ENCODE data around the gene BRINP3. TPM values are rescaled to one million over a fixed set of nuclear protein-coding genes. Genes with fewer than 3 reads are reported as not detected.

Gene BRINP3
- total and polyA plus RNA-seq, 2 experiments from 2014 or later: 5.0 to 6.3 TPM

GRCh38 chr1:190183588-190183987 is 294.1 kb downstream of the BRINP3 start:
- Histone ChIP-seq H3K36me3 (no peaks in the 10 kb centered on the region), H3K4me3 (no peak overlapping the region), H3K4me1 (ENCODE audit: low read depth) (peaks cover 17% of the 10 kb centered on the region), H3K27me3 (no peaks in the 10 kb centered on the region), H3K27ac (peak overlapping the region; percentile 53), H3K9me3 (ENCODE audit: low read depth) (no peaks in the 10 kb centered on the region)
- no peak for TF ChIP-seq CTCF (IDR thresholded peaks at IDR 0.05; ENCODE audit: low read depth, low read length)
- DNase-seq (ENCODE audit: low read depth in 1 of 2, low spot score in 1 of 2): peak in 1 of 2 donors; percentile 45

- Histone ChIP-seq H3K27ac (no peak overlapping the region), H3K9me3 (ENCODE audit: low read depth) (no peaks in the 10 kb centered on the region)
Measured at GRCh38 chr1:190179817-190180216, 297.8 kb downstream of the BRINP3 start.

GRCh38 chr1:190178827-190179226 is 298.8 kb downstream of the BRINP3 start:
- Histone ChIP-seq H3K9me3 (ENCODE audit: low read depth) (no peaks in the 10 kb centered on the region), H3K27ac (no peak overlapping the region), H3K4me1 (ENCODE audit: low read depth) (peaks cover 14% of the 10 kb centered on the region), H3K36me3 (no peaks in the 10 kb centered on the region), H3K27me3 (no peaks in the 10 kb centered on the region), H3K4me3 (no peak overlapping the region)
- TF ChIP-seq CTCF (IDR thresholded peaks at IDR 0.05; ENCODE audit: low read depth, low read length): no peak
- no peak for DNase-seq (ENCODE audit: low read depth in 1 of 2, low spot score in 1 of 2)

More at GRCh38 chr1:190179817-190180216, 297.8 kb downstream of the BRINP3 start:
- no peak for TF ChIP-seq CTCF (IDR thresholded peaks at IDR 0.05; ENCODE audit: low read depth, low read length)
- peak in 1 of 2 donors; percentile 52 for DNase-seq (ENCODE audit: low read depth in 1 of 2, low spot score in 1 of 2)
- Histone ChIP-seq H3K4me3 (no peak overlapping the region), H3K4me1 (ENCODE audit: low read depth) (peaks cover 17% of the 10 kb centered on the region), H3K36me3 (no peaks in the 10 kb centered on the region), H3K27me3 (no peaks in the 10 kb centered on the region)

- Histone ChIP-seq H3K36me3 (no peaks in the 10 kb centered on the region), H3K27ac (no peak overlapping the region), H3K4me3 (no peak overlapping the region), H3K9me3 (ENCODE audit: low read depth) (no peaks in the 10 kb centered on the region), H3K27me3 (no peaks in the 10 kb centered on the region), H3K4me1 (ENCODE audit: low read depth) (peaks cover 5% of the 10 kb centered on the region)
- no peak for TF ChIP-seq CTCF (IDR thresholded peaks at IDR 0.05; ENCODE audit: low read depth, low read length)
- DNase-seq (ENCODE audit: low read depth in 1 of 2, low spot score in 1 of 2): no peak
Measured at GRCh38 chr1:190177555-190177954, 300.1 kb downstream of the BRINP3 start.

DNA sequence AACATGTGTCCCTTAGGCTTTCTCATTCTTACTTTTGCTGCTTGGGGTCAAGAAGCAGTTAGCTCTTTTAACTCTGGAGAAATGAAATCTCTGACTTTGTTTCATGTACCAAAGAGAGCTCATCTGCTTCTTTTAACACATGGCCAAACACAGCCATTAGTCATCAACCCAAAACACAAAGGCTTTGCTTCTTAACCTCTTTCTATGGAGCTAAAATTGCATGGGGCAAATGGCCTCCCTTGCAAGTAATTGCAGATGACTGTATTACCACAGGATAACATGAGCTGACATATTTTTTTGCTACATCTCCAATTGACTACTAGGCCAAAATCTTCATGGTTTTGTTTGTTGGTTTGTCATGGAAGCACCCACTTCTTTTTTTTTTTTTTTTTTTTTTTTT is 300.9 kb downstream of the BRINP3 start:
- H3K4me3 ChIP-seq: no peak overlapping the region
- no peak for DNase-seq (ENCODE audit: low read depth in 1 of 2, low spot score in 1 of 2)
- H3K27me3 ChIP-seq: no peaks in the 10 kb centered on the region
- no peaks in the 10 kb centered on the region for H3K36me3 ChIP-seq
- H3K9me3 ChIP-seq (ENCODE audit: low read depth): no peaks in the 10 kb centered on the region
- H3K4me1 ChIP-seq (ENCODE audit: low read depth): peaks cover 5% of the 10 kb centered on the region
- H3K27ac ChIP-seq: no peak overlapping the region
- no peak for TF ChIP-seq CTCF (IDR thresholded peaks at IDR 0.05; ENCODE audit: low read depth, low read length)

- Histone ChIP-seq H3K27me3 (no peaks in the 10 kb centered on the region), H3K27ac (no peak overlapping the region), H3K4me1 (ENCODE audit: low read depth) (peaks cover 5% of the 10 kb centered on the region), H3K4me3 (no peak overlapping the region), H3K9me3 (ENCODE audit: low read depth) (no peaks in the 10 kb centered on the region), H3K36me3 (no peaks in the 10 kb centered on the region)
- DNase-seq (ENCODE audit: low read depth in 1 of 2, low spot score in 1 of 2): no peak
- no peak for TF ChIP-seq CTCF (IDR thresholded peaks at IDR 0.05; ENCODE audit: low read depth, low read length)
Measured at GRCh38 chr1:190175320-190175719, 302.3 kb downstream of the BRINP3 start.

All from cardiac muscle cell (in vitro differentiated cells and primary cell).